Measurements from ENCODE around the gene GAB2.

- TF ChIP-seq CTCF (conservative IDR thresholded peaks at IDR 0.05; ENCODE audit: low read length) (no peak), EZH2phosphoT487 (IDR thresholded peaks at IDR 0.05; ENCODE audit: borderline replicate concordance, low read depth, low read length) (no peak)
Observed at GRCh38 chr11:78350646-78351165, 66.9 kb downstream of the GAB2 start.
